Osteocyte (in vitro differentiated cells): Measurements from ENCODE around the gene YBX2. TPM values are rescaled to one million over a fixed set of nuclear protein-coding genes. Genes with fewer than 3 reads are reported as not detected.
"Not testable (repeated sequence)": the region's sequence is repeated elsewhere in the genome, so short reads cannot be mapped to it uniquely, and the experiment has no call there.

ENCODE experiments used
- DNase-seq: peaks from one replicate; pipeline ENCODE4 v3.0.0; 2021; ENCODE audit warnings: mixed read lengths; ENCODE audit not compliant: unreplicated experiment; ENCODE audit errors: extremely low spot score
- H3K27ac Mint-ChIP-seq: one replicate; pipeline ENCODE4 v1.8.0; 2021; ENCODE audit warnings: mild to moderate bottlenecking, mixed read lengths; ENCODE audit not compliant: unreplicated experiment
- H3K27me3 Mint-ChIP-seq: one replicate; pipeline ENCODE4 v1.8.0; 2021; ENCODE audit warnings: mixed read lengths; ENCODE audit not compliant: unreplicated experiment
- H3K36me3 Mint-ChIP-seq: one replicate; pipeline ENCODE4 v1.8.0; 2021; ENCODE audit warnings: mixed read lengths; ENCODE audit not compliant: unreplicated experiment
- H3K4me1 Mint-ChIP-seq: one replicate; pipeline ENCODE4 v1.8.0; 2021; ENCODE audit warnings: mixed read lengths; ENCODE audit not compliant: unreplicated experiment
- H3K4me3 Mint-ChIP-seq: one replicate; pipeline ENCODE4 v1.8.0; 2021; ENCODE audit warnings: mild to moderate bottlenecking, moderate library complexity, mixed read lengths; ENCODE audit not compliant: unreplicated experiment
- H3K9me3 Mint-ChIP-seq: one replicate; pipeline ENCODE4 v1.8.0; 2021; ENCODE audit warnings: mixed read lengths; ENCODE audit not compliant: unreplicated experiment
- CTCF ChIP-seq: fragments of 200-600 bp; sonication (generic); IDR thresholded peaks from 2 replicates; pipeline ENCODE4 v1.5.0; 2021; ENCODE audit warnings: antibody characterized with exemption, mild to moderate bottlenecking, moderate library complexity
- total RNA-seq: library from RNA; stranded (reverse); gene quantifications from 2 replicates; pipeline ENCODE4 v1.2.1, GENCODE V29; 2021

YBX2 gene
- total RNA-seq, 1 donor from 2014 or later, result 0.40 TPM

GRCh38 chr17:7249214-7249613 is 45.2 kb downstream of the YBX2 start:
- no peak for DNase-seq
- Mint-ChIP-seq H3K27me3 (no peaks in the 10 kb centered on the region), H3K27ac (peak overlapping the region; percentile 67), H3K4me3 (peak overlapping the region; percentile 91), H3K4me1 (peaks cover 32% of the 10 kb centered on the region), H3K36me3 (peaks cover 21% of the 10 kb centered on the region), H3K9me3 (no peaks in the 10 kb centered on the region)
- no peak for TF ChIP-seq CTCF

GRCh38 chr17:7248796-7249195 is 45.6 kb downstream of the YBX2 start:
- no peak for TF ChIP-seq CTCF
- DNase-seq, result no peak
- H3K27me3 Mint-ChIP-seq, result no peaks in the 10 kb centered on the region
- peak overlapping the region; percentile 67 for H3K27ac Mint-ChIP-seq
- H3K4me1 Mint-ChIP-seq, result peaks cover 32% of the 10 kb centered on the region
- peaks cover 19% of the 10 kb centered on the region for H3K36me3 Mint-ChIP-seq
- H3K9me3 Mint-ChIP-seq, result no peaks in the 10 kb centered on the region
- H3K4me3 Mint-ChIP-seq, result no peak overlapping the region

GRCh38 chr17:7246779-7247178 is 47.7 kb downstream of the YBX2 start:
- TF ChIP-seq CTCF, result no peak
- no peaks in the 10 kb centered on the region for H3K9me3 Mint-ChIP-seq
- no peaks in the 10 kb centered on the region for H3K27me3 Mint-ChIP-seq
- H3K4me3 Mint-ChIP-seq, result no peak overlapping the region
- no peak overlapping the region for H3K27ac Mint-ChIP-seq
- H3K4me1 Mint-ChIP-seq, result peaks cover 30% of the 10 kb centered on the region
- DNase-seq, result no peak
- H3K36me3 Mint-ChIP-seq, result peaks cover 25% of the 10 kb centered on the region

- Mint-ChIP-seq H3K4me1 (peaks cover 34% of the 10 kb centered on the region), H3K4me3 (peak overlapping the region; percentile 99), H3K36me3 (peaks cover 40% of the 10 kb centered on the region), H3K27ac (peak overlapping the region; percentile 99)
- H3K9me3 Mint-ChIP-seq, H3K27me3 Mint-ChIP-seq, DNase-seq: not testable (repeated sequence)
Measured at GRCh38 chr17:7243838-7244237, 50.6 kb downstream of the YBX2 start.

- Mint-ChIP-seq H3K4me1 (peaks cover 30% of the 10 kb centered on the region), H3K27ac (peak overlapping the region; percentile 99), H3K27me3 (no peaks in the 10 kb centered on the region), H3K4me3 (peak overlapping the region; percentile 99), H3K9me3 (no peaks in the 10 kb centered on the region), H3K36me3 (peaks cover 40% of the 10 kb centered on the region)
- DNase-seq, result no peak
- no peak for TF ChIP-seq CTCF
Measured at GRCh38 chr17:7243453-7243729, 51.0 kb downstream of the YBX2 start.
